Tibial artery (tissue), 4 donors: ENCODE measurements around the gene CYP11A1.
A peak's percentile ranks its signal among the peaks of the same experiment; 100 is the strongest.

Experiments used
- DNase-seq, 2 donors: peaks; one replicate each; pipeline ENCODE4 v3.0.0-alpha.2; 2019
- H3K27ac ChIP-seq, 2 donors: fragments of 200-600 bp; sonication (generic) in 1 of 2; 1 replicate in 1 of 2; 2 replicates in 1 of 2; pipeline ENCODE4 v1.5.1; 2018 to 2019; ENCODE audit warnings: mild to moderate bottlenecking in 1 of 2
- H3K27me3 ChIP-seq, 2 donors: fragments of 200-600 bp; sonication (generic) in 1 of 2; one replicate each; pipeline versions ENCODE4 v1.5.1 to v1.6.0; 2016 to 2019
- H3K36me3 ChIP-seq, 3 donors: fragments of 200-600 bp; sonication (generic) in 2 of 3; one replicate each; pipeline ENCODE4 v1.5.1; 2016 to 2019; ENCODE audit warnings: mild to moderate bottlenecking in 2 of 3
- H3K4me1 ChIP-seq, 4 donors: fragments of 200-600 bp; sonication (generic) in 2 of 4; 1 replicate in 3 of 4; 2 replicates in 1 of 4; pipeline ENCODE4 v1.5.1; 2016 to 2019
- H3K4me3 ChIP-seq, 2 donors: fragments of 200-600 bp; sonication (generic) in 1 of 2; 1 replicate in 1 of 2; 2 replicates in 1 of 2; pipeline ENCODE4 v1.5.1; 2018 to 2019; ENCODE audit warnings: mild to moderate bottlenecking in 2 of 2
- H3K9me3 ChIP-seq, 3 donors: fragments of 200-600 bp; sonication (generic) in 1 of 3; one replicate each; pipeline ENCODE4 v1.5.1; 2016 to 2019
- intact Hi-C: fragments of 100-400 bp; cut with DNase I; formaldehyde crosslinking; loops from one replicate; pipeline ENCODE4 v1.15.0; 2023; ENCODE audit warnings: low total_unique reads
- TF ChIP-seq, protein P1 (sequence below), 2 experiments: fragments of 200-600 bp in 1 of 2; fragments of 450-650 bp in 1 of 2; IDR thresholded peaks; one replicate each; pipeline ENCODE4 v1.5.1; 2017 to 2019; ENCODE audit warnings: antibody characterized with exemption in 2 of 2, mild to moderate bottlenecking in 1 of 2, moderate library complexity in 1 of 2

The CYP11A1 gene

DNA sequence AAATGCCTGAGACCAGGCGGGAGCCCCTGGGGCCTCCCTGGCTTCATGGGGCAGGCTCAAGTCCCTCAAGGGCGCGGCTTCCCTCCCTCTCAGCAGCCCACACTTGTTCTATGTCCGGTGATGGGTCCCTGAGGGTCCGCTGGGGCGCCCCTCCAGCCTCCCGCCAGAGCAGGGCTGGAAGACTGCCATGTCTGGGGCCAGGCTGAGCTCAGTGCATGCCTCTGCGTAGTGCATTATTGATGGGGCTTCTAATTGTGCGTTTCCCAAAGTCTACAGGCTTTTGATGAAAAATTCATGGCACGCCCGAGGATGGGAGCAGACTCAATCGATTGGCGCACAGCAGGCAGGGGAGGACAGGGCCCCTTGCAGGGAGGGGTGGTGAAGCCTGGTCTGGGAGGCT lies 51.3 kb downstream of the CYP11A1 start:
- Histone ChIP-seq H3K36me3 (no peaks in the 10 kb centered on the region), H3K27me3 (no peaks in the 10 kb centered on the region), H3K9me3 (no peaks in the 10 kb centered on the region), H3K4me3 (no peak overlapping the region), H3K27ac (peak overlapping the region; percentile 26 to 79), H3K4me1 (peaks cover 0 to 61% (median 47%) of the 10 kb centered on the region in 4 donors)
- DNase-seq: no peak
- TF ChIP-seq, protein P1, sequence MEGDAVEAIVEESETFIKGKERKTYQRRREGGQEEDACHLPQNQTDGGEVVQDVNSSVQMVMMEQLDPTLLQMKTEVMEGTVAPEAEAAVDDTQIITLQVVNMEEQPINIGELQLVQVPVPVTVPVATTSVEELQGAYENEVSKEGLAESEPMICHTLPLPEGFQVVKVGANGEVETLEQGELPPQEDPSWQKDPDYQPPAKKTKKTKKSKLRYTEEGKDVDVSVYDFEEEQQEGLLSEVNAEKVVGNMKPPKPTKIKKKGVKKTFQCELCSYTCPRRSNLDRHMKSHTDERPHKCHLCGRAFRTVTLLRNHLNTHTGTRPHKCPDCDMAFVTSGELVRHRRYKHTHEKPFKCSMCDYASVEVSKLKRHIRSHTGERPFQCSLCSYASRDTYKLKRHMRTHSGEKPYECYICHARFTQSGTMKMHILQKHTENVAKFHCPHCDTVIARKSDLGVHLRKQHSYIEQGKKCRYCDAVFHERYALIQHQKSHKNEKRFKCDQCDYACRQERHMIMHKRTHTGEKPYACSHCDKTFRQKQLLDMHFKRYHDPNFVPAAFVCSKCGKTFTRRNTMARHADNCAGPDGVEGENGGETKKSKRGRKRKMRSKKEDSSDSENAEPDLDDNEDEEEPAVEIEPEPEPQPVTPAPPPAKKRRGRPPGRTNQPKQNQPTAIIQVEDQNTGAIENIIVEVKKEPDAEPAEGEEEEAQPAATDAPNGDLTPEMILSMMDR (IDR thresholded peaks at IDR 0.05): no peak
- intact Hi-C loops: no loop called here

DNA sequence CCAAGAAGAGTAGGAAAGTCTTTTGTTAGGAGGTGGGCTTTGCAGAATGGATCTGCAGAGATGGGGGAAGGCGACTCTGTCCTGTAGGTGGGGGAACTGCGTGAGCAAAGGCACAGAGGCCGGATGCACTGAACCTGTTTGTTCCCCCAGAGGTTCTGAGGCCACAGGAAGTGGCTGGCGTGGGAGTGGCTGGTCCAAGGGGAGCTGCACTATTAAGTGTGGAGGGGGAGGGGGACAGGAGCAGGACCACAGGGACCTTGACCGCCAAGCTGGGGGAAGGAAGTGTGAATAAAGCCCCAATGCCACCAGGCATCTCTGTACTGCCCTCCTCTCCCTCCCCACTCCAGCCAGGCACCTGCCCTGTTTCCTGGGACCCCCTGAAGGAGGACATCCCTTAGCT lies 51.8 kb downstream of the CYP11A1 start:
- no peaks in the 10 kb centered on the region for H3K9me3 ChIP-seq

DNA sequence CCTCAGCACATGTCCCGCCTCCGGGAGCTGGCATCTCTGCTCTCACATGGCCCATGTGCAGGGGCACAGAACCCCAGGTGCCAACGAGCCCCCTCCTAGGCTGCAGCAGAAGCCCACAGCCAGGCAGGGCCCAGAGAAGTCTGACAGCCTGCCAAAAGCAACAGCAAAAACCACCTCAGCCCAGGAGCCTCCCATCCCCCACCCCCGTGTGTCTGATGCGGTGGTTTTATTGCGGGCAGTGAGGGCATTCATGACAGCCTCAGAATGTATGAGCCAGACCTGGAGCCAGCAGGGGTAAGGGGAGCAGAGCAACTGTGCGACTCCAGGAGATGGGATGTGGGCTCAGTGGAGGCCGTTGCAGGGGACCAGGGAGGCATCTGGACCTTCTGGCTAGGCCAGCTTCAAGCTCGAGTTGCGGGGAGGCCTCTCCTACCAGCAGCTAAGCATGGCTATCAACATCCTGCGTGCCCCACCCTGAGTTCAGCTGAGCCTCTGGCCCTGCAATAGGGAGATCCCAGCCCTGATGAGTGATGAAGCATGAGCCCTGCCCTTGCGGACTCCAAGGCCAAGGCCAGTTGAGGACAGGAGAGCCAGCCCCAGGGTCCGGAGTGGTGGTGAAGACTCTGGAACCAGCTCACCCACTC lies 52.5 kb downstream of the CYP11A1 start:
- H3K27me3 ChIP-seq: no peaks in the 10 kb centered on the region
- no peak overlapping the region for H3K4me3 ChIP-seq
- TF ChIP-seq, protein P1 (IDR thresholded peaks at IDR 0.05): no peak
- peak overlapping the region in 1 of 2 donors; percentile 26 for H3K27ac ChIP-seq
- H3K9me3 ChIP-seq: no peaks in the 10 kb centered on the region
- H3K36me3 ChIP-seq: no peaks in the 10 kb centered on the region
- peaks cover 0 to 55% (median 47%) of the 10 kb centered on the region in 4 donors for H3K4me1 ChIP-seq
- intact Hi-C loops: no loop called here
- no peak for DNase-seq

More for the DNA sequence above, 51.8 kb downstream of the CYP11A1 start:
- Histone ChIP-seq H3K4me1 (peaks cover 0 to 61% (median 47%) of the 10 kb centered on the region in 4 donors), H3K4me3 (no peak overlapping the region), H3K27me3 (no peaks in the 10 kb centered on the region), H3K27ac (peak overlapping the region; percentile 26 to 79), H3K36me3 (no peaks in the 10 kb centered on the region)
- TF ChIP-seq, protein P1 (IDR thresholded peaks at IDR 0.05): no peak
- intact Hi-C loops: no loop called here
- no peak for DNase-seq

DNA sequence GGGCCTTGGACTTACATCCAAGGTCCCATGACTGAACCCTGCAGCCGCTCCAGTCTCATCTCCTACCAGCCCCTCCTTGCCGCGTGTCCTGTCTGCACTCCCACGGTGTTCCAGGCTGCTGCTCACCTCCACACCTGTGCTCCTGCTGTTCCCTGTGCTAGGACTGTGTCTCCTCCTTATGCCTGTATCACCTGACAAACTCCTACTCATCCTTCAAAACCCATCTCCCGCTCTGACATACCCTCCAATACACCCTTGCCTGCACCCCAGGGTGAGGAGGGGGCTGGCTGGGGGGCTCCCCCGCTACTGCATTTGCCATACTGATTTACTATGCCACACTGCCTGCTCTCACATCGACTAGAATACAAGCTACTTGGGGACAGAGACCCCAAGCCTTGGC lies 53.6 kb downstream of the CYP11A1 start:
- TF ChIP-seq, protein P1 (IDR thresholded peaks at IDR 0.05): no peak
- H3K36me3 ChIP-seq: no peaks in the 10 kb centered on the region
- no peaks in the 10 kb centered on the region for H3K9me3 ChIP-seq
- H3K27ac ChIP-seq: no peak overlapping the region
- peaks cover 0 to 45% (median 42%) of the 10 kb centered on the region in 4 donors for H3K4me1 ChIP-seq
- H3K4me3 ChIP-seq: no peak overlapping the region
- intact Hi-C loops: no loop called here
- no peaks in the 10 kb centered on the region for H3K27me3 ChIP-seq
- no peak for DNase-seq

DNA sequence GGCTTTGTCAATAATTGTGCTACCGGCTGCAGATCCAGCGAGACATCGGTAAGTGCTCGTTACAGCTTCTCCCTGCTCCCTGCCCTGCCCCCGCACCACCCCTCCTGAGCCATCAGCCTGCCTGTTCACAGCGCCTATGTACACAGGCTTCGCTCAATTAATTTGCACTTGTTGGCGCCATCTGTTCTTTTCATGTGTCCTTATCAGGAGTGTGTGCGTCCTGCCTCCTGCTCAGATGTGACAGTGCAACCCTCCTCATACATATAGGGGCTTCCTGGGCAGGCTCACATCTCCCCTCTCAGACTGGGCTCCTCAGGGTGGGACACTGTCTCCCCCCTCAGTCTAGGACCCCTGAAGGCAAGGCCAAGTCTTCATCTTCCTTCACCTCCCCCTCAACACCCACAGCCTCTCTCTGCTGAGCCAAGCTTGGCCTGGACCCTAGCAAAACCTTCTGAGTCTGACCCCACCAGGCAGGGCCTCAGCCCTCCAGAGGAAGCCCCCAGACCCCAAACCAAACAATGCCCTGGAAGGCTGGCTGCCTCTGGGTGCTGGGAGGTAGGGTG lies 54.9 kb downstream of the CYP11A1 start:
- H3K27me3 ChIP-seq: peaks cover 0 to 14% of the 10 kb centered on the region in 2 donors
- intact Hi-C loops: no loop called here

More for the DNA sequence above, 54.9 kb downstream of the CYP11A1 start:
- H3K4me1 ChIP-seq: peaks cover 0 to 32% (median 30%) of the 10 kb centered on the region in 4 donors
- H3K9me3 ChIP-seq: no peaks in the 10 kb centered on the region
- no peak for DNase-seq
- H3K36me3 ChIP-seq: no peaks in the 10 kb centered on the region
- no peak overlapping the region for H3K4me3 ChIP-seq
- H3K27ac ChIP-seq: no peak overlapping the region
- TF ChIP-seq, protein P1 (IDR thresholded peaks at IDR 0.05): no peak
